Activated gamma-delta T cell (primary cell): ENCODE measurements around the gene SALL1.

Source experiments
- DNase-seq: peaks from one replicate; lab custom pipeline; 2025; lab: John Stamatoyannopoulos, UW

SALL1 gene

DNA sequence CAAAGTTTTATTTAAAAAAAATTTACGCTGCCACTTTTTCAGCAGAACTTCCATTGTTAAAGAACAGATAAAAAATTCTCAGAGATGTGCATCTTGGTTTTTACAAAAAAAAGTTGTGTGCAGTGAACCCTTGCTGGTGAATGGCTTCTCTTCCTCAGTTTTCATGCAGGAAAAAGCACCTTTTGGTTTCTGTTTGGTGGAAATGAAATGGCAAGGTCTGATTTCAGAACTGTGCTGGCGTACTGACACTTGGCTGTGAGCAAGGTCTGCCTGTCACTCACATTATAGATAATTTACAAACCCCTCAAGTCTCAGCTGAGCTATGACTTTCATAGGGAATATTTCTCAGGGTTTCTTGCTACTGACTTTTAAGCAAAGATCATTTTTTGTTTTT is 5.7 kb upstream of the SALL1 start:
- no peak for DNase-seq

DNA sequence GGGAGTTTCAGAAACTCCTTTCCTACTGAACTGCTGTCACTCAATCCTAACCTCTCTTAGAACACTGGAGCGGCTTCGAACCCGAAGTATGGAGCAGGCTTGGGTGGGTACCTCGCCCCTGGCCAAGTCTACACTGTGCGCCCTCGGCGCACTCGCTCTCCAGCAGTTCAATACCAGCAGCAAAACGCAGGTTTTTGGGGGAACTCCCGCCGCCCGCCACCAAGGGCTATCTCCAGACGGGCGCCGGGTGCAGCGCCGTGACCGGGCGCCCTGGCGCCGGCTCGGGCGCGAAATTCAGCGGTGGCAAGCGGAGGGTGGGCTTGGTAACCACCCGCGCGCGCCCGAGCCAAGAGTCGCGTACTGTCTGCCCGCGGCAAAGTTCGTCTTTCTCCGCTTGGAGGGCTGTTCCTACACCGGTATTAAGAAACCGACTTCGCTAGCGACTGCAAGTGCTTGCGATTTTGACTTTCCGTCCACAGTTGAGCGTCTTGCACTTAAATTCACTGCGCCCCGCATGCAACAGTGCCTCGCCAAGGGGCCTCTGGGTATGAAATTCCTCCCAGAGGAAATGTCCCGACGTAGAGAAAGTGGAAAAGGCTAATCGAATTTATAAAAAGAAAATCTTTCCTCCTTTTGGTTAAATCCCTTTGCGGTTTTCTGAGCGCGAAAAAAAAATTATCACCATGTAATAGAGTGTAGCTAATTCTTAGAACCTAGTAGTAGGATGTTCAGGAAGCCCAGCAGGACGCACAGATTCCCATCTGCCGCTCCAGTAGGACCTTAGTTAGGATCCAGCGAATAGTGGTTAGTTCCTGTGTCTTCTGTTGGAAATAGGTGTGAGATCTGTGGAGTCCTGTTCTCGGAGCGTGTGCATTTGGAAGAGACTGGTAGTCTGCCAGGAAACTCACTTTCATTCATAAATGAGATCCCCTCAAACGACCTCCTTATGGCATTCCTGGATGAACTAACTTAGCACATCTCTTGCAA is 5.0 kb upstream of the SALL1 start:
- no peak for DNase-seq

DNA sequence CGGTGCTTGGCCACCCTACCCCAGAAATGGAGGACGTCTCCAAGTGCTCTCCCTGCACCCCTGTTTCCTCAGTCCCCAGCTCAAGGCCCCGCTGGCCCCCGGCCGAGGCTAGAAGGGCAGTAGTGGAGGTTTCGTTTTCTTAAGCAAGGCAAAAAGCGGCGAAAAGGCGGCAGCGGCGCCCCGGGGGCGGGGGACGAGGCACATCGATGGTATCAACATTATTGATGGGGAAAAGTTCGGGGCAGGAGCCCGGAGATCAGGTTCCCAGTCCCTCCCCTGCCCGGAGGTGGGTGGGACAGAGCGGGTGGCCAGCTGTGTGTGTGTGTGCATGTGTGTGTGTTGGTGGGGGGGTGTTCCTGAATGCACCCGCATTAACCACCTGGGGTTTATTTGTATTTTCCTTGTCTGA is 4.1 kb upstream of the SALL1 start:
- no peak for DNase-seq

DNA sequence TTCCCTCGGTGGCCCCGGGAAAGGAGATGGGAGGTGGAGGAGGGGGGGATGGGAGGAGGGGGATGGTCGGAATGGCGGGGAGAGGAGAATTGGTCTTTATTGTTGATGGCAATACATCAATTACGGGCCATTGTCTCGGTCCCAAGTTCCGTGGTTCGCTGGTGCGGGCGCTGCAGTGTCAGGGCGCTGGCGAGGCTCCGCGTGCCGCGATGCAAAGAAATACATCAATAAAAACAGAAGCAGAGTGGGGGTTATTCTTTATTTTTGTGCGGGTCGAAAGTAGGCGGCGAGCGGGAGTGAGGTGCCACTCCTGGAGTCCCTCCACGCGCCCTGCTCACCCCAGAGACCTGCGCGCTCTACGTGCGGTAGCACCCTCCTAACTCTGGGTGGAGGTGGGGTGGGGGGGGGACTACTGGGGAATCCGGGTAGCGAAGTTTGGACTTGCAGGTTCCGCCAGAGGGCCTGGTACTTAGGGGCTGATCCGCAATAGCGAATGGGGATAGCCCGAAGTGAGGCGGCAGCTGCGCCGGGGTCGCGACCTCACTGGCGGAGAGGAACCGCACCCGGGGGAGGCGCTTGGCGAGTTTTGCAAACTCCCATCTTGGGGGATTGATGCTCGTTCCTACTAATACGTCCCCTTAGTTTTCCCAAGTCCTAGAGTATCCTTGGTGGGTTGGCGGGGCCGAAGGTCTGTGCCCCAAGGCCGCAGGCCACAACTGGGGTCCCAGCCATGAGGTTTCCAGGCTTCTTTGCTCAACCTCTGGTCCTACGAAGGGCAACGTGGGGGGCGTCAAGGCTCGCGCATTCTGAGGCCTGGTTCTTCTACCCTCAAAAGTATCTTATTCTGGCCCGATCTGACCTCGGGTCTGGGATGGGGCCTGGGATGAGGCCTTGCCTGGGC is 3.5 kb upstream of the SALL1 start:
- DNase-seq = no peak

DNA sequence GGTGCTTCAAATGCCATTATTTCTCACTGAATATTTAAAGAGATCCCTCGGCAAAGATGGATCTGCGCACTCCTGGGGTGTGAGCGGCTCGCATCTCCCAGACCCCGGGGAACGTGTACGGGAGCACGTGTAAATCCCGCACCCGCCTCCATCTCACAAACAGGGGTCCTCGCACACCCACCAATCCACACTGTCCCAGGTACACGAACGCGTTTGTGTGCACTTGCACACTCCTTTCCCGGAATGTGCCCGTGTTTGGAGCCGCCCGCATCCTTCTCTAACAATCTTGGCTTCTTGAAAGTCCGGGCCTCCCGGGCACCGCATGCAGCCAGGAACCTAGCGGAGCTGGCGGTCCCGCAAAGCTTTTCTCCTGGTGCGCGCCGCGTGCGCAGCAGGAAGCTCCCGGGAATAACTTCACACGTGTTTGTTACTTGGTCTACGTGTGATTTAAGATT is 2.5 kb upstream of the SALL1 start:
- DNase-seq = no peak

DNA sequence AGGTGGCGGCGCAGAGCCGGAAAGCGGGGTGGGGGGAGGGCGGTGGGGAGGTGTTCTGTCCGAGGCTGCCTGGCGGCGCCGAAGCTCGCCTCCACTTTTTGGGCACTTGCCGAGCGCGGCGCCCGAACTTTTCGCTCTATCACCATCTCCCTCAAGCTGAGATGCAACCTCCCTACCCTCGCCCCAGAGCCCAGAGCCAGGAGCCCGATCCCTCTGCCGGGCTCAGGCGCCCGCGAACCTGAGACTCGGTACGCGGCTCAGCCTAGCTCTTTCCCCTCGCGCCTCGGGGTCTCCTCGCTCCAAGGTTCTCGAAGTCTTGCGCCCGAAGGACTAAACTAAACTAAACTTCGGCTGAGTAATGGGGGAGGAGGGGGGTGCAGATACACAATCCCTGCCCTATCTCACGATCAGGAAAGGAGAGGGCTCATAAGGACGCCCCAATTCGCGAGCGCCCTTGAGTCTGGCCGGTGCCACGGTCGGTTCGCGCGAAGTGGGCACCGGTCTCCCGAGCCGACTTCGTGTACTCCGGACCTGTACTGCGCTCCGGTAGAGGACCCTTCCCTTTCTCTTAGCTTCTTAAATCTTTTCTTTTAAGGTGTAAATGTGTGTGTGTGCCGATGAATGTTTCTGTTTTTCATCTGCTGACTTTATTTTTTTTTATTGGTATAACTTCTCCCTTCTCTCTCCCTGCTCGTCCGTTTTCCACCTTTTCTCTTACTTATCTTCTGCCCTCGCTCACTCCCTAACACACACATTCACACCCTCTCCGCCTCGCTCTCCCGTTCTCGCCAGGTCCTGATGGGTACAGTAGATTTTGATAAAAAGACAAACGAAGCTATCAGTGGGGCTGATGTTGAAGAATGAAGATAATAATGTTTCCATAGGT is 1.9 kb upstream of the SALL1 start:
- no peak for DNase-seq

DNA sequence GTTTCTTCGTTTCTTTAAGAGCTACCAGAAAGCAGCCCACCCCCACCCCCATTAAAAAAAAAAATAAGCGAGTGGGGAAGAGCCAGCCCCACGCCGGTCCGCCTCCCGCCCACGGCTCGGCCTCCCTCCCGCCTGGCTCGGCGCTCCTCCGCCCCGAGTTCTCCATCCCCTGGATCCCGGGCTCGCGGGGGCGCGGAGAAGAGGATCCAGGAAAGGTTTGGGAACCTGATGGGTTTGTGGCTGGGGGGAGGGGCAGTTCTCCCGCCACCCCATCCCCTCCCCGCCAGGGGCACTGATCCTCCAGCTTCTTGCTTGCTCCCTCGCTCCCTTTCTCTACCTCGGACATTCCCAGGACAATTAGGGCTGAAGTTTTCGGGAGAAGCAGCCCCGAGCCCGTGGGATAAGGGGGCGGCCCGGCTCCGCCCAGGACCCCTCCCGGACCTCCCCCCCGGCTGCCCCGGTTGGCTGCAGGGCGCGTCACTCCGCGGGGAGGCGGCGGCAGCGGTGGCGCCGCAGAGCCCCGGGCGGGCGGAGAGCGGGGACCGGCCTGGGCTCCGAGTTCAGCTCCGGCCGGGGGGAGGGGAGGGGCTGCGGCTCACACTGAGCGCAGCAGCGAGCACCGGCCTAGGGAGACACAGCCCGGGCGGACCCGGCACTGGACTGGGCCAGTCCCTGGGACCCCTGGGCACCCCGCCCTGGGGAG is 1.0 kb upstream of the SALL1 start:
- no peak for DNase-seq

DNA sequence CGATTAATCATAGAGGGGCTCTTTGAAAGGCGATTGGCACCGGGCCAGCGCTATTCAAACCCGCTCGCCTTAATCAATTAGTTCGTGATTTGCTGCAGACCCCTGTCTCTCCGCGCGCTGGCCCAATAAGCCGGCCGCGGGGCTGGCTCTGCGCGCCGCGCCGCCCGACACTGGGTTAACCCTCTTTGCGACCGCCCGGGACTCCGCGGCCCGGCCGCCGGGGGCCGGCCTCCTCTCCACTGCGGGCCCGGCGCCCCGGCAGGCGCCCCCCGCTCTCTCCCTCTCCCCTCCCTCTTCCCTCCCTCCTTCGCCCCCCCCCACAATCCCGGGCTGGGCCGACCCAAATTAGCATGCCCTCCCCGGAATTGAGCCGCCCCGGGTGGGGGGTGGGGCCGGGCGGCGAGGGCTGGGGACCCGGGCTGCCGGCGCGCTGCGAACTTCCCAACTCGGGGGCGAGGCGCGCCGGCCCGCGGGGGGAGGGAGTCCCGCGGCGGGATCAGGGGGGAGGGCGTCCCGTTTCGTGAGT is 428 bp upstream of the SALL1 start:
- no peak for DNase-seq

DNA sequence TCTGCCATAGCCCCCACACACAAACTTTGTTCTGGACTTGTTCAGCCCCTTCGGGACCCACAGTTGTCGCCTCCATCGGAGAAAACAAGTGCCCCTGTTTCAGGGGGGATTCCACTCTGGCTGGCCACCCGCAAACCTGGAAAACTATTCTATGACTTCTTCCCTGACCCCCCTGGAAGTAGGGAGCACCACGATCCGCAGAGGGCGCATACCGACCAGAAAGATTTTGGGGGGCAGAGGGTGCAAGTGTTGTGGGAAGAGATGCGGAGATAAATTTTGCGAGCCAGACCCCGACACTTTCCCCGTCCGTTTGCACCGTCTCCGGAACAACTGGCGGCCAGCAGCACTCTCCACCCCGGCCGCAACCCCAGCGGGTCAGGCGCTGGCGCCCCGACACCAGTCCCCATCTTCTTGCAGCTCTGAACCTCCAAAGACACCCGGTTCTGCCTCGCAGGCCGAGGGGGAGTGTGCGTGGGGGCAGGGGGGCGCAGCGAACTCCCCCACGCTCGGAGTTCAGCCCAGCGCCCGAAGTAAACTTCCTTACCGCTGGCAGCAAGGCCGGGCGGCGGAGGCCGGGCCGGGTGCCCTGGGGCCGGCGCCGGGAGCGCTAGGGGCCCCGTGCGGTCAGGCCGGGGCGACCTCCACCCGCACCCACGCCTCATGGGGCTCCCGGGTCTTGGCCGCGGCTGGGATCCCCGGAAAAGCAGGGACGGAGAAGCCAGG is 744 bp downstream of the SALL1 start:
- no peak for DNase-seq

DNA sequence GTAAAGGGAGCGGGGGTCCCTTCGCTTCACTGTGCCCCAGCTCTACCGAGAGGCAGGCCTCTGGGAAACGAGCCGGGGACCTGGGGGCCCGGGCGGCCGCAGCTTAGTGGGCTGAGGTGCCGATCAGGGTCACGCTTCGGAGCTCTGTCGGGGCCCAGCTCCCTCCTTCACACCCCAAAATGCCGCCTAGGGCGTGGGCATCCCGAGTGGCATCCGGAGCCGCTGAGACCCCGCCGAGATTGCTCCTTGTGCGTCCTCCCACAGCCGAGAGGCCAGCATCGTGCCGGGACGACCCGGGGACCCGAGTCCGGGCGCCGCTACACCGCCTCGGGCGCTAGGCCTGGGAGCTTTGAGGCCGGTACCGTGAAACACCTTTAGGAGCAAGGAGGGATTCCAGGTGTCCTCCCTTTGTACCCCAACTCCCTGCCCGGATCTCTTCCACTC is 1.3 kb downstream of the SALL1 start:
- no peak for DNase-seq

DNA sequence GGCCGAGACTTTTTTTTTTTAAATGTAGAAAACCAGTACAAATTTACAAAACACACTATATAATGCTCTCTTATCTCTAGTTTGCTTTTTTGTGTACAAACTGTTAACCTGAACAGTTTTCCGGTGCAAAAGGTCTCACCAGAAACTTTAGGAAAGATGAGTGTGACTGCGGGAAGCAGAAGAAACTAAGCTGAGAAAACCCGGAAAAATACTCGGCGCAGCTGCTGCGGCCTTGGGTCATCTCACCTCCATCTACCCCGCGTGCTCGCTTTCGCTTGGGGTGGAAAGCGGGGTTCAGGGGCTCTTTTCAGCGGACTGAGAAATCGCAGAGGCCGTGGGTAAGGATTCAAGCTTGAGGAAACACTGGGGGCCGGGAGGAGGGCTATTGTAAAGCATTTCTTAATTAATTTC is 1.8 kb downstream of the SALL1 start:
- no peak for DNase-seq

DNA sequence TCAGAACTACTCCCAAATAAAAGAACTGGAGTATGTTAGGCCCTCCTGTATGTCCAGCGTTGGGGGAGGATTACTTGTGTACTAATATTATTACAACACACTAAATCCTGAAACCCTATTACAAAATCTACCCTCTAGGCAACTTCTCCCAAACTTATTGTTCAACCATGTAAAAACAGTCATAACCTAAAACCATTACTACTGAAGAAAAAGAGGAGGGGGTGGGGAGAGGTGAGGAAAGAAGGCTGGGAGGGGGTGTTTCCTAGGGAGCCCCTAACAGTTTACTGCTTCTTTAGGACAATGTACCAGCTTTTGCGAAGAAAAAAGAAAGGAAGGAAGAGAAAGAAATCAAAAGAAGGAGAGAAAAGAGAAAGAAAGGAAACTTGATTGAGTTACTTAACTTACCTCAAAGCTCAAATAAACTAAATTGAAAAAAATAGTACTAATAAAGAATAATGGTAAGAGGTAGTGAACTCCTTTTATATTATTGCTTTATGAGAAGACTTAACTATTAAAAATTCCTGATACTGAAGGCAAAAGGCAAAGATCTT is 2.3 kb downstream of the SALL1 start:
- no peak for DNase-seq

DNA sequence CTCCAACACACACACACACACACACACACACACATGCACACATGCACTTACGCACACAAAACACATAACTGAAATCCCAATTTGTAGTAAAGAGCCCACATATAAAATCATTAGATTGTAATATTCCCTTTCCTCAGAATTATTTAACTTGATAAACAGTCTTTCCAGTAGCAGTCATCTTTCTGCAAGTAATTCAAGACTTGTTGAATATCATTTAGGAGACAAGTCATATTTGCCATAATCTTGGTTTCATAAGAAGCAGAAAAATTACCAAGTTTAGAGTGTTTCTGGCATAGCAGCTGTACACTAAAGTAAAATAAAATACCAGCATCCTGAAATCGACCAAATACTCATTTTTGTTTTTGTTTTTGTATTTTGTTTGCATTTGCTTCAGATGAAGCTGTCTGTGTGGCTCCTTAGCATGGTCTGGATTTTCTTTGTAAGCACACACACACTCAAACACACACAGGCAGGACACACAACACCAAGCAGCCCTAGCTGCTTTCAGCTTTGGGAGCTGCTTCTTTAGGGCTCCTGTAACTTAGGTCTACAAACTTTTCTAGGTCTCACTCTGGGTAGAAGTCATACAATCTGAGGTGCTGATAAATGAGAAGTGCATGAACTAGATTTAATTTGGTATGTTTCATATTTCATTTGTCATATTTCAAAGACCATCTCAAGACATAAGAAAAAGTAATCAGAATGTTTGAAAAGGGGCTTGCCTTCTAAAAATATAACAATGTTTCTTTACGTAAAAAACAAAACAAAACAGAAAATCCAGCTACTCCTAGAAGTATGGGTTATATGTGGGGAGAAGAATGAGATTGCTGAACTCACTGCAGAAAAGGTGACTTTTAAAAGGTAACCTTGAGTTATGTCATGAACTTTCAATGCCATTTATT is 3.0 kb downstream of the SALL1 start:
- DNase-seq = no peak

DNA sequence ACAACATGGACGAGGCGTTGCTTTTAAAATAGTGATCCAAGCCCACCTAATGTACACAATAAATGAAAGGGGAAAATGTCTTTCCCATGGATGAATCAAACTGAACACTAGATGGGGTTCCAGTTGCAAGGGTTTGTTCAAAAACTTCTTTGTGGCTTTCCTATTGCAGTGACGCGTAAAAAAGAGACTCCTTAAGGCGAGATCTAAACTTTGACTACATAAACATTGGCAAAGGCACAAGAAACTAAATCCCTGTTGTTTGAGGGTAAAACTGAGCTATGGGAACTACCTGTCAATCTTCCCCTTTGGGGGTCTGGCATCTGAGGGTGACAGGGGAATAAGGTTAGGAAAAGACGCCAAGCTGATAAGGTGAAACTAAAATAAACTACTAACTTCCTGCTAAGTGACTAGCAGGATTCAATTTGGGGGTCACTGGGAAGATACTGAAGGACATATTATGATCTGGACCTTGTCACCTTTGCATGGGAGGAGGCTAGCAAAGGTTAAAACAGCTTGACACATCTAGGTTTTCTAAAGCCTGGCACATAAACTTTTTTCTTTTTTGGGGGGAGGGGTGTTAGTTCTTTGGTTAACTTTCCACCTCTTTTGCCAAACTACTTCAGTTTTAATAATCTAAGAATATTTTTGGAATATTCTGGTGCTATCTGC is 4.7 kb downstream of the SALL1 start:
- DNase-seq = no peak

DNA sequence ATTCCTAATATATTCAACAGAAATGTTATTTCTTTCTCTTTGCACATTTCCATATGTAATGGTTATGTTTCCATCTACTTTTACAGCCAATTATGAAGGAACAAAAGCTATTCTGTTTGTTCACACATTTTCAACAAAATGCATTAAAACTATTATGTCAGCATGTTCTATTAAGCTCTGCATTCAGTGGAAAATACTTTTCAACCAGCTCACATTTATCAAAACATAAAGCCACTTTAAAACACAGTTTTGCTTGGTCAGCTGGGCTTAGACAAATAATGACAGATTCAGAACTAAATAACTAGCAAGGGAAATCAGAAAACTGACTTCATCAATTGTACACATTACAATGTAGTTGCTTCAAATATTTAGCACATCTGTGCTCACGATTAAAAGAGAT is 6.9 kb downstream of the SALL1 start:
- no peak for DNase-seq

DNA sequence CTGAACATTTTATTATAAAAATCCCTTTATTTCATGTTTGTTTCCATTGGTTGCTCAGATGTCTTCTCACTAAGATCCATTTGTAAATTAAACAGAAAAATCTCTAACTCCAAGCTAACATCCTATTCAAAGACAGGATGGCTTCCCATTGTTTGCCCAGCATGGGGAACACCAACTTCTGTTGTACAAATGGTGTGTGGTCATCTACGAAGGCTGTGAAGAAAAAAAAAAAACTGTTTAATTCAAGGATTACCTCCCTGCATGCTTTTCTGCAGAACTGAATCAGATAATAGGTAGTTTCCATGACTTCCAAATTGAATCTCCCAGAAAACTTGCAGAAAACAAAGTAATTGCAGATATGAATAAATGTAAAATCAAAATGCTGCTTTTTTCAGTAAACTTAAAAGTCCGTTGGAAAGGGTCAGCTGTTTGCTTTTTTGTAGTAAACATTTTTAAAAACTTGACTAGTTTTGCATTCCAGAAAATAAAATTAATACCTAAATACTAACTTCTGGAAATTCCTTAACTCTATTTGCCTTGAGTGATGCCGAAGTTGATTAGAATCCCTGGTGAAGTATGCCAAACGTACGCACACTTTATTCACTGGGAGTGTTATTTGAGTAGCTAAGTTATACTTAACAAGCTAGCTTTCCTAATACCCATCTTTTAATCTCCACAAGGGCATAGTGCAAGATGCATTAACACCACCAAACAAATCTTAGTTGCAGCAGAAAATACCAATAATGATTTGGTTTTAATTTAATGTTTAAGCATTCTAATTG is 7.7 kb downstream of the SALL1 start:
- no peak for DNase-seq

DNA sequence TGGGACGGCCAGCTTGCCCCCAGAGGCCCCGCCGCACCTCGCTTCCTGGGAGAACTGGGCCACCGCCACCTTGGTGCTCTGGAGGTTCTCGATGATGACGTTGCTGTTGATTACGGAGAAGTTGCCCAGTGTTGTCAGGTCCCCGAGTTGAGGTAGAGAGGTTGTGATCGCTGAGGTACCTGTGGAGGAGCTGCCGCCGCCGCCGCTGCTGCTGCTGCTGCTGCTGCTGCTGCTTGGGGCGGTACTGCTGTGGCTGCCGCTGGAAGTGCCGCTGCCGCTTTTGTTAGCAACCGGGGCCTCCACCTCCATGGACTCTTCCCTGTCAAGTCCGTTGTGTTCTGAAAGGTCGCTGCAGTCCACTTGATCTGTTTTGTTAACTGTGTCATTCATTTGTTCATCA is 9.5 kb downstream of the SALL1 start:
- no peak for DNase-seq
